PC-9 (cell line): ENCODE measurements around the gene ZNF157.

ENCODE experiments used
- CTCF ChIP-seq: fragments of 200-600 bp; sonication (generic); conservative IDR thresholded peaks from 2 replicates; pipeline ENCODE4 v1.6.1; 2017; ENCODE audit warnings: mixed run types, antibody characterized with exemption, mild to moderate bottlenecking, moderate library complexity
- EZH2 ChIP-seq: fragments of 200-600 bp; sonication (generic); IDR thresholded peaks from 2 replicates; pipeline ENCODE4 v1.8.0; 2017; ENCODE audit warnings: antibody characterized with exemption, low read depth

- TF ChIP-seq CTCF (no peak), EZH2 (no peak)
Measured at GRCh38 chrX:47446971-47447370, 76.6 kb downstream of the ZNF157 start.
